HG03064 (cell line): ENCODE results near the gene STK32C.

Source experiments
- ATAC-seq: cut with Tn5 transposase; IDR thresholded peaks from one replicate; pipeline ENCODE4 v1.9.1; 2021; ENCODE audit warnings: low read depth; ENCODE audit not compliant: unreplicated experiment

STK32C gene

GRCh38 chr10:132236161-132236560 lies 71.6 kb downstream of the STK32C start:
- ATAC-seq = no peak

GRCh38 chr10:132234860-132235259 lies 72.9 kb downstream of the STK32C start:
- no peak for ATAC-seq

GRCh38 chr10:132233501-132234085 lies 74.2 kb downstream of the STK32C start:
- ATAC-seq = no peak

DNA sequence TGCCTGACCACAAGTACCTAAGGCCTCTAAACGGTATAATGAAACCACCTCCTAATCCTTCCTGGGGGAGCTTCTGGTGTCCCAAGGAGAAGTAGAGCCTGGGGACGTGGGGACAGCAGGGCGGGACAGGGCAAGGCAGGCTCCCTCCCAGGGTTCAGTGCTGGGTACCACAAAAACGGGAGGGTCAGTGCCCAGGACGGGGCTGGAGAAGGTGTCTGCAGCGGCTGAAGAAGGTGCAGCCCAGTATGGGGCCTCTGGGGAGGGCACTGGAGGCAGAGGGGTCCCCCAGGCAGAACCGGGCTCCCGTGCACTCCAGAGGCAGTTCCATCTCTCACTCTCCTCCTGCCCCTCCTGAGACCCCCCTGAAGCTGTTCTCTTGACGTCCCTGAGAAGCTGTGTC lies 74.8 kb downstream of the STK32C start:
- ATAC-seq = no peak

GRCh38 chr10:132232023-132232951 lies 75.5 kb downstream of the STK32C start:
- ATAC-seq = no peak

- no peak for ATAC-seq
Observed at GRCh38 chr10:132231656-132232022, 76.1 kb downstream of the STK32C start.

DNA sequence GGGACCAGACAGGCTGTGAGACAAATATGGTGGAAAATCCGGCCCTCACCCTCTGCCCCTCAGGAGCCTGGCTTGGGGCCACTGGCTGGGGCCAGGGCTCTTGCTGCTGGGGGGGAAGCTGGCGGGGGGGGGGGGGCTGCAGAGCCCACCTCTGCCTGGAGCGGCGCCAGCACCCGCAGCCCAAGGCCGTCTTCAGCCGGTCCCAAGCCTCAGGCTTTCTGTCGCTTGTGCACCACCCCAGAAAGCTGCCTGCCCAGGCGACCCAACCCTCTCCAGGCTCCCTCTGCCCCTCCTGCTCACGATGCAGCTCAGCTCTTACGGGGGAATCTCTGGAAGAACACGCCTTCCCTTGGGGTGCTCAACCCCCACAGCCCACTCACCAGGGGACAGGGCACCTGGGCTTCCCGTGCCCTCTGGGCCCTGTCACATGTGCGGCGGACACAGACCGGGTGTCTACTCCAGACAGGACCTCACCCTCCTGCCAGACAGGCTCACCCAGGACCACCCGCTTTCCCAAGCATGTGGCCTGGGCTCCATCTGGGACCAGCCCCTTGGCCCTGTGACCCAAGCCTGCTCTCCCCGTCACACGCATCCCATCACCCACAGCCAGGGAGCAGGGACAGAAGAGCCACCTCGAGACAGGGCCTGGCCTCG lies 77.1 kb downstream of the STK32C start:
- no peak for ATAC-seq

- ATAC-seq = no peak
Observed at GRCh38 chr10:132229834-132230556, 77.8 kb downstream of the STK32C start.

GRCh38 chr10:132229096-132229495 lies 78.7 kb downstream of the STK32C start:
- ATAC-seq = no peak

DNA sequence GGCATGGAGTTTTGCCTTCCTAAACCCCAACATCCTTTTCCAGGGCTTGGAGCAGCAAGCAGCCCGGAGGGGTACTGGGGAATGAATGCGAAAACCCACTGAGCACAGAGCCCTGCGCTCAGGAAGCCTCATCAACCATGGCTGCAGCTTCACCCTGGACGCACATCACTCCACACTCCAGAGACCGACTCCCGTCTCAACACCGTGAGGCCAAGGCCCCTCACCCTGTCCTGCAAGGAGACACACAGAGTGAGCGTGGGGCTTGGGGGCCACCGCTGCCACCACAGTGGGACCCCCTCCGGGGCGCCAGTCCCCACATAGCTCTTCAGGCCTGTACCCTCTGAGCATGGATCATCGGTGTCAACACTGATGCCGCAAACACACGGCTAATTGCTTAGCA lies 79.1 kb downstream of the STK32C start:
- ATAC-seq = no peak

- no peak for ATAC-seq
Observed at GRCh38 chr10:132227851-132228390, 79.8 kb downstream of the STK32C start.

GRCh38 chr10:132226586-132227405 lies 81.0 kb downstream of the STK32C start:
- ATAC-seq = no peak

- ATAC-seq = no peak
Observed at GRCh38 chr10:132225849-132226205, 81.9 kb downstream of the STK32C start.

GRCh38 chr10:132225073-132225848 lies 82.5 kb downstream of the STK32C start:
- ATAC-seq = no peak

GRCh38 chr10:132224343-132225072 lies 83.2 kb downstream of the STK32C start:
- ATAC-seq = no peak

- ATAC-seq = no peak
Observed at GRCh38 chr10:132223611-132224342, 84.0 kb downstream of the STK32C start.

GRCh38 chr10:132223156-132223590 lies 84.6 kb downstream of the STK32C start:
- no peak for ATAC-seq

- ATAC-seq = no peak
Observed at GRCh38 chr10:132222726-132223125, 85.0 kb downstream of the STK32C start.
